Ishikawa (cell line): ENCODE results near the gene LIG1.

Experiments
- CREB1 ChIP-seq: IDR thresholded peaks from 2 replicates; pipeline ENCODE4 v1.6.1; 2012; ENCODE audit warnings: low read depth
- EP300 ChIP-seq: IDR thresholded peaks from 2 replicates; pipeline ENCODE4 v1.6.1; 2012; ENCODE audit warnings: borderline replicate concordance
- FOXM1 ChIP-seq: IDR thresholded peaks from 2 replicates; pipeline ENCODE4 v1.6.1; 2012; ENCODE audit warnings: low read depth, borderline replicate concordance
- RAD21 ChIP-seq: IDR thresholded peaks from 2 replicates; pipeline ENCODE4 v1.6.1; 2012; ENCODE audit warnings: low read depth
- TAF1 ChIP-seq: IDR thresholded peaks from 2 replicates; pipeline ENCODE4 v1.6.1; 2012; ENCODE audit warnings: low read depth, mild to moderate bottlenecking
- TCF12 ChIP-seq: IDR thresholded peaks from 2 replicates; pipeline ENCODE4 v1.6.1; 2012; ENCODE audit warnings: low read depth
- TEAD4 ChIP-seq: IDR thresholded peaks from 2 replicates; pipeline ENCODE4 v1.6.1; 2012
- YY1 ChIP-seq: IDR thresholded peaks from 2 replicates; pipeline ENCODE4 v1.6.1; 2012; ENCODE audit warnings: low read depth
- TF ChIP-seq, protein P1 (sequence below): IDR thresholded peaks from 2 replicates; pipeline ENCODE4 v1.6.1; 2012
- TF ChIP-seq, protein P2 (sequence below): IDR thresholded peaks from 2 replicates; pipeline ENCODE4 v1.6.1; 2012; ENCODE audit warnings: low read depth, mild to moderate bottlenecking

DNA sequence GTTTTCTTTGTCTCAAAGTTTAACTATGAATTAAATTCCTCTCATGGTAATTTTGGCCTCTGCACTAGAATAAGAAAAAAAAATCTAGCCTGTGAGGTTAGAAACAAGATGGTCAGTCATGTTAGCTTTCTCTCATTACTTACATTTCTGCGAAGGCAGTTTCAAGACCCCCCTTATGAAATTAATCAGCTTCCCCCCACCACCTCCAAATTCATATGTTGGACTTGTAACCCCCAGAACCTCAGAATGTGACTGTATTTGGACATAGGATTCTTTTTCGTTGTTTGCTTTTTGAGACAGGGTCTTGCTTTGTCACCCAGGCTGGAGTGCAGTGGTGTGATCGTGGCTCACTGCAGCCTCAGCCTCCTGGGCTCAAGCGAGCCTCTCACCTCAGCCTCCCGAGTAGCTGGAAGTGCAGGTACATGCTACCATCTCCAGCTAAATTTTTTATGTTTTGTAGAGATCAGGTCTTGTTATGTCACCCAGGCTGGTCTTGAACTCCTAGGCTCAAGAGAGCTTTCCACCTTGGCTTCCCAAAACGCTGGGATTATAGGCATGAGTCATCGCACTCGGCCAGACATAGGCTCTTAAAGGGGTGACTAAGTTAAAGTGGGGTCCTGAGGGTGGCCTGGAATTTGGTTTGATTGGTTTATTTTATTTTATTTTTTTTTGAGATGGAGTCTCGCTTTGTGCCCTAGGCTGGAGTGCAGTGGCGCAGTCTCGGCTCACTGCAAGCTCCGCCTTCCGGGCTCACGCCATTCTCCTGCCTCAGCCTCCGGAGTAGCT lies 61.0 kb downstream of the LIG1 start:
- TF ChIP-seq RAD21 (no peak), TAF1 (no peak), EP300 (no peak), CREB1 (no peak), YY1 (no peak), TEAD4 (no peak), TCF12 (no peak), FOXM1 (no peak)
- TF ChIP-seq, protein P1, sequence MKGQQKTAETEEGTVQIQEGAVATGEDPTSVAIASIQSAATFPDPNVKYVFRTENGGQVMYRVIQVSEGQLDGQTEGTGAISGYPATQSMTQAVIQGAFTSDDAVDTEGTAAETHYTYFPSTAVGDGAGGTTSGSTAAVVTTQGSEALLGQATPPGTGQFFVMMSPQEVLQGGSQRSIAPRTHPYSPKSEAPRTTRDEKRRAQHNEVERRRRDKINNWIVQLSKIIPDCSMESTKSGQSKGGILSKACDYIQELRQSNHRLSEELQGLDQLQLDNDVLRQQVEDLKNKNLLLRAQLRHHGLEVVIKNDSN: no peak
- TF ChIP-seq, protein P2, sequence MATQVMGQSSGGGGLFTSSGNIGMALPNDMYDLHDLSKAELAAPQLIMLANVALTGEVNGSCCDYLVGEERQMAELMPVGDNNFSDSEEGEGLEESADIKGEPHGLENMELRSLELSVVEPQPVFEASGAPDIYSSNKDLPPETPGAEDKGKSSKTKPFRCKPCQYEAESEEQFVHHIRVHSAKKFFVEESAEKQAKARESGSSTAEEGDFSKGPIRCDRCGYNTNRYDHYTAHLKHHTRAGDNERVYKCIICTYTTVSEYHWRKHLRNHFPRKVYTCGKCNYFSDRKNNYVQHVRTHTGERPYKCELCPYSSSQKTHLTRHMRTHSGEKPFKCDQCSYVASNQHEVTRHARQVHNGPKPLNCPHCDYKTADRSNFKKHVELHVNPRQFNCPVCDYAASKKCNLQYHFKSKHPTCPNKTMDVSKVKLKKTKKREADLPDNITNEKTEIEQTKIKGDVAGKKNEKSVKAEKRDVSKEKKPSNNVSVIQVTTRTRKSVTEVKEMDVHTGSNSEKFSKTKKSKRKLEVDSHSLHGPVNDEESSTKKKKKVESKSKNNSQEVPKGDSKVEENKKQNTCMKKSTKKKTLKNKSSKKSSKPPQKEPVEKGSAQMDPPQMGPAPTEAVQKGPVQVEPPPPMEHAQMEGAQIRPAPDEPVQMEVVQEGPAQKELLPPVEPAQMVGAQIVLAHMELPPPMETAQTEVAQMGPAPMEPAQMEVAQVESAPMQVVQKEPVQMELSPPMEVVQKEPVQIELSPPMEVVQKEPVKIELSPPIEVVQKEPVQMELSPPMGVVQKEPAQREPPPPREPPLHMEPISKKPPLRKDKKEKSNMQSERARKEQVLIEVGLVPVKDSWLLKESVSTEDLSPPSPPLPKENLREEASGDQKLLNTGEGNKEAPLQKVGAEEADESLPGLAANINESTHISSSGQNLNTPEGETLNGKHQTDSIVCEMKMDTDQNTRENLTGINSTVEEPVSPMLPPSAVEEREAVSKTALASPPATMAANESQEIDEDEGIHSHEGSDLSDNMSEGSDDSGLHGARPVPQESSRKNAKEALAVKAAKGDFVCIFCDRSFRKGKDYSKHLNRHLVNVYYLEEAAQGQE: no peak
